HepG2 (cell line): Measurements from ENCODE around the gene GAD1. TPM values are rescaled to one million over a fixed set of nuclear protein-coding genes. Genes with fewer than 3 reads are reported as not detected.

Experiments
- ATAC-seq: fragments of 200-7000 bp; cut with Tn5 transposase; 3 replicates; pipeline ENCODE4 v1.9.1; 2020; ENCODE audit warnings: mild to moderate bottlenecking, moderate library complexity
- BruUV-seq: library from RNA; stranded (reverse); fragments of 400-500 nt; replicated peaks from 2 replicates; lab custom pipeline; 2021; lab: Mats Ljungman, UMichigan
- CTCF ChIA-PET: fragments of 300-600 bp; formaldehyde crosslinking; extraction: SDS; loops from one replicate; lab custom pipeline; 2021; ENCODE audit warnings: low total read pairs, inconsistent platforms, low intra/inter-chr PET ratio; lab: Yijun Ruan, JAX
- POLR2A ChIA-PET: fragments of 350-600 bp; sonication (Branson Sonifier 250); formaldehyde crosslinking; loops from one replicate; lab custom pipeline; 2020; ENCODE audit warnings: antibody characterized with exemption, inconsistent platforms; lab: Yijun Ruan, JAX
- DNase-seq: peaks from one replicate; pipeline ENCODE4 v3.0.0-alpha.2; 2015; ENCODE audit warnings: low spot score
- FAIRE-seq: peaks from 3 replicates; lab custom pipeline; 2011; peaks lifted over from hg19 to GRCh38; lab: Jason Lieb, UNC
- H2AFZ ChIP-seq: one replicate; pipeline ENCODE4 v1.6.1; 2011; ENCODE audit warnings: low read length, inconsistent platforms
- H3K27ac ChIP-seq: fragments of 300-600 bp; 3 replicates; pipeline ENCODE4 v1.8.0; 2011; ENCODE audit warnings: mixed run types, mild to moderate bottlenecking, mixed read lengths, low read length, inconsistent platforms; ENCODE audit not compliant: insufficient read depth; ENCODE audit errors: extremely low read length
- H3K27me3 ChIP-seq, 2 experiments: fragments of 200-600 bp in 1 of 2; 2 replicates in 1 of 2; 3 replicates in 1 of 2; pipeline versions ENCODE4 v1.6.0 to v1.8.0; 2011; ENCODE audit warnings: low read length in 2 of 2, mild to moderate bottlenecking in 2 of 2, moderate library complexity in 2 of 2, inconsistent platforms in 1 of 2; ENCODE audit not compliant: insufficient read depth in 2 of 2, control insufficient read depth in 1 of 2
- H3K36me3 ChIP-seq, 2 experiments: fragments of 200-600 bp in 1 of 2; replicated peaks in 1 of 2; 2 replicates in 1 of 2; 3 replicates in 1 of 2; pipeline versions ENCODE4 v1.5.1 to v1.8.0; 2011; ENCODE audit warnings: low read length in 2 of 2, inconsistent platforms in 1 of 2; ENCODE audit not compliant: insufficient read depth in 2 of 2, control insufficient read depth in 1 of 2
- H3K4me1 ChIP-seq: 2 replicates; pipeline ENCODE4 v1.5.1; 2012; ENCODE audit warnings: low read length, inconsistent platforms; ENCODE audit not compliant: insufficient read depth
- H3K4me2 ChIP-seq: 2 replicates; pipeline ENCODE4 v1.6.0; 2011; ENCODE audit warnings: low read depth, low read length, inconsistent platforms
- H3K4me3 ChIP-seq, 3 experiments: fragments of 200-600 bp in 1 of 3; sonication (generic), shearing (Covaris generic) in 1 of 3; replicated peaks in 1 of 3; 2 replicates each; pipeline ENCODE4 v1.5.1; 2011 to 2016; ENCODE audit warnings: low read length in 3 of 3, inconsistent platforms in 2 of 3, low read depth in 2 of 3, mild to moderate bottlenecking in 2 of 3, control low read depth in 1 of 3, mixed read lengths in 1 of 3; ENCODE audit not compliant: insufficient read depth in 1 of 3
- H3K79me2 ChIP-seq: one replicate; pipeline ENCODE4 v1.6.1; 2011; ENCODE audit warnings: low read length, inconsistent platforms; ENCODE audit not compliant: insufficient read depth
- H3K9ac ChIP-seq: 2 replicates; pipeline ENCODE4 v1.6.0; 2011; ENCODE audit warnings: mild to moderate bottlenecking, low read depth, low read length, inconsistent platforms; ENCODE audit not compliant: insufficient read depth
- H3K9me3 ChIP-seq: 2 replicates; pipeline ENCODE4 v1.5.1; 2012; ENCODE audit warnings: mild to moderate bottlenecking, low read length
- H4K20me1 ChIP-seq: 2 replicates; pipeline ENCODE4 v1.6.0; 2011; ENCODE audit warnings: inconsistent platforms, mild to moderate bottlenecking, low read length, moderate library complexity; ENCODE audit not compliant: insufficient read depth
- ADNP ChIP-seq: sonication (generic); formaldehyde crosslinking; IDR thresholded peaks from 2 replicates; pipeline ENCODE4 v1.4.0; 2020; ENCODE audit warnings: missing genetic modification reagents
- HDAC2 ChIP-seq: sonication (generic); formaldehyde crosslinking; IDR thresholded peaks from 2 replicates; pipeline ENCODE4 v1.4.0; 2020; ENCODE audit warnings: missing genetic modification reagents
- PAX8 ChIP-seq: sonication (generic); formaldehyde crosslinking; IDR thresholded peaks from 2 replicates; pipeline ENCODE4 v1.8.0; 2022; ENCODE audit warnings: mild to moderate bottlenecking, missing genetic modification reagents, borderline replicate concordance
- RAD21 ChIP-seq: fragments of 450-650 bp; formaldehyde crosslinking; IDR thresholded peaks from 2 replicates; pipeline ENCODE4 v1.5.0; 2020; ENCODE audit warnings: mild to moderate bottlenecking
- ZBTB3 ChIP-seq: sonication (generic); formaldehyde crosslinking; IDR thresholded peaks from 2 replicates; pipeline ENCODE4 v1.4.0; 2020; ENCODE audit warnings: low read depth, mild to moderate bottlenecking, moderate library complexity, missing genetic modification reagents, borderline replicate concordance
- ZNF619 ChIP-seq: sonication (generic); formaldehyde crosslinking; IDR thresholded peaks from 2 replicates; pipeline ENCODE4 v1.4.0; 2020; ENCODE audit warnings: mild to moderate bottlenecking, missing genetic modification reagents
- WGBS: methylation state at CpG from one replicate; pipeline ENCODE4 v1.1.6; 2017; ENCODE audit warnings: low lambda C conversion rate; 5-methylcytosine and 5-hydroxymethylcytosine counted together
- in situ Hi-C: cut with HindIII; loops from 2 replicates; pipeline ENCODE4 v1.10.0; 2017; ENCODE audit warnings: low pct_unique_long_range_greater_than_20kb; ENCODE audit not compliant: extremely low pct_ligation_motif_present
- intact Hi-C: fragments of 100-400 bp; cut with micrococcal nuclease; formaldehyde crosslinking; loops from one replicate; pipeline ENCODE4 v1.10.0; 2022; ENCODE audit not compliant: unreplicated experiment
- polyA plus RNA-seq, 8 experiments: library from polyadenylated mRNA; depleted of rRNA in 3 of 8; stranded (reverse) in 7 of 8; unstranded in 1 of 8; fragments of >200 nt; fragmentation: Illumina TruSeq in 4 of 8; extraction: Trizol in 4 of 8; gene quantifications; 2 replicates each; pipeline versions ENCODE4 v1.2.1 to v1.2.3, GENCODE V29; 2011 to 2016; ENCODE audit warnings: low read depth in 4 of 8, missing spikeins in 1 of 8, mixed read lengths in 1 of 8; ENCODE audit not compliant: insufficient read depth in 1 of 8
- total RNA-seq, 5 experiments: library from RNA; depleted of rRNA; stranded (reverse); fragments of >200 nt; fragmentation: Illumina TruSeq; extraction: Trizol; gene quantifications; 2 replicates each; pipeline ENCODE4 v1.2.3, GENCODE V29; 2016; ENCODE audit warnings: low read depth in 1 of 5
- TF ChIP-seq, protein P1 (sequence below): sonication (generic); formaldehyde crosslinking; IDR thresholded peaks from 2 replicates; pipeline ENCODE4 v1.5.0; 2020; ENCODE audit warnings: mild to moderate bottlenecking, missing genetic modification reagents, borderline replicate concordance
- TF ChIP-seq, protein P2 (sequence below): IDR thresholded peaks from 2 replicates; pipeline ENCODE4 v1.6.1; 2012; ENCODE audit warnings: low read depth, low read length, improper control_type of control experiment
- TF ChIP-seq, protein P3 (sequence below): sonication (generic); formaldehyde crosslinking; IDR thresholded peaks from 2 replicates; pipeline ENCODE4 v1.5.1; 2020; ENCODE audit warnings: mild to moderate bottlenecking, missing genetic modification reagents, moderate library complexity
- TF ChIP-seq, protein P4 (sequence below): conservative IDR thresholded peaks from 2 replicates; pipeline ENCODE4 v1.6.1; 2018; ENCODE audit warnings: missing genetic modification reagents

The GAD1 gene
- total and polyA plus RNA-seq, 2 of the 13 experiments (the other 11 are each of a cell fraction or from before 2014, with no cell fraction given), result 0.09 to 0.13 TPM

GRCh38 chr2:170830166-170830565, 13.5 kb downstream of the GAD1 start (continued):
- TF ChIP-seq ZBTB3, result no peak
- TF ChIP-seq HDAC2, result no peak

- H4K20me1 ChIP-seq, result no peaks in the 10 kb centered on the region
- in situ Hi-C loops (no loop called here), intact Hi-C loops (no loop called here)
- H3K27me3 ChIP-seq, result no peaks in the 10 kb centered on the region
- no peak overlapping the region for H3K4me3 ChIP-seq
- no peaks in the 10 kb centered on the region for H3K79me2 ChIP-seq
- H3K4me2 ChIP-seq, result no peak overlapping the region
- BruUV-seq, result no TSS peak
- ATAC-seq, result no peak
- no peak for DNase-seq
- no peak overlapping the region for H3K27ac ChIP-seq
- no peak overlapping the region for H2AFZ ChIP-seq
- 29% methylated on average over 4 of the region's 4 CpGs for WGBS
- ChIA-PET POLR2A (no interaction called here), CTCF (no interaction called here)
- no peaks in the 10 kb centered on the region for H3K9me3 ChIP-seq
- no peaks in the 10 kb centered on the region for H3K4me1 ChIP-seq
- H3K9ac ChIP-seq, result no peak overlapping the region
- H3K36me3 ChIP-seq, result no peaks in the 10 kb centered on the region
- no peak for FAIRE-seq
- TF ChIP-seq, protein P1, sequence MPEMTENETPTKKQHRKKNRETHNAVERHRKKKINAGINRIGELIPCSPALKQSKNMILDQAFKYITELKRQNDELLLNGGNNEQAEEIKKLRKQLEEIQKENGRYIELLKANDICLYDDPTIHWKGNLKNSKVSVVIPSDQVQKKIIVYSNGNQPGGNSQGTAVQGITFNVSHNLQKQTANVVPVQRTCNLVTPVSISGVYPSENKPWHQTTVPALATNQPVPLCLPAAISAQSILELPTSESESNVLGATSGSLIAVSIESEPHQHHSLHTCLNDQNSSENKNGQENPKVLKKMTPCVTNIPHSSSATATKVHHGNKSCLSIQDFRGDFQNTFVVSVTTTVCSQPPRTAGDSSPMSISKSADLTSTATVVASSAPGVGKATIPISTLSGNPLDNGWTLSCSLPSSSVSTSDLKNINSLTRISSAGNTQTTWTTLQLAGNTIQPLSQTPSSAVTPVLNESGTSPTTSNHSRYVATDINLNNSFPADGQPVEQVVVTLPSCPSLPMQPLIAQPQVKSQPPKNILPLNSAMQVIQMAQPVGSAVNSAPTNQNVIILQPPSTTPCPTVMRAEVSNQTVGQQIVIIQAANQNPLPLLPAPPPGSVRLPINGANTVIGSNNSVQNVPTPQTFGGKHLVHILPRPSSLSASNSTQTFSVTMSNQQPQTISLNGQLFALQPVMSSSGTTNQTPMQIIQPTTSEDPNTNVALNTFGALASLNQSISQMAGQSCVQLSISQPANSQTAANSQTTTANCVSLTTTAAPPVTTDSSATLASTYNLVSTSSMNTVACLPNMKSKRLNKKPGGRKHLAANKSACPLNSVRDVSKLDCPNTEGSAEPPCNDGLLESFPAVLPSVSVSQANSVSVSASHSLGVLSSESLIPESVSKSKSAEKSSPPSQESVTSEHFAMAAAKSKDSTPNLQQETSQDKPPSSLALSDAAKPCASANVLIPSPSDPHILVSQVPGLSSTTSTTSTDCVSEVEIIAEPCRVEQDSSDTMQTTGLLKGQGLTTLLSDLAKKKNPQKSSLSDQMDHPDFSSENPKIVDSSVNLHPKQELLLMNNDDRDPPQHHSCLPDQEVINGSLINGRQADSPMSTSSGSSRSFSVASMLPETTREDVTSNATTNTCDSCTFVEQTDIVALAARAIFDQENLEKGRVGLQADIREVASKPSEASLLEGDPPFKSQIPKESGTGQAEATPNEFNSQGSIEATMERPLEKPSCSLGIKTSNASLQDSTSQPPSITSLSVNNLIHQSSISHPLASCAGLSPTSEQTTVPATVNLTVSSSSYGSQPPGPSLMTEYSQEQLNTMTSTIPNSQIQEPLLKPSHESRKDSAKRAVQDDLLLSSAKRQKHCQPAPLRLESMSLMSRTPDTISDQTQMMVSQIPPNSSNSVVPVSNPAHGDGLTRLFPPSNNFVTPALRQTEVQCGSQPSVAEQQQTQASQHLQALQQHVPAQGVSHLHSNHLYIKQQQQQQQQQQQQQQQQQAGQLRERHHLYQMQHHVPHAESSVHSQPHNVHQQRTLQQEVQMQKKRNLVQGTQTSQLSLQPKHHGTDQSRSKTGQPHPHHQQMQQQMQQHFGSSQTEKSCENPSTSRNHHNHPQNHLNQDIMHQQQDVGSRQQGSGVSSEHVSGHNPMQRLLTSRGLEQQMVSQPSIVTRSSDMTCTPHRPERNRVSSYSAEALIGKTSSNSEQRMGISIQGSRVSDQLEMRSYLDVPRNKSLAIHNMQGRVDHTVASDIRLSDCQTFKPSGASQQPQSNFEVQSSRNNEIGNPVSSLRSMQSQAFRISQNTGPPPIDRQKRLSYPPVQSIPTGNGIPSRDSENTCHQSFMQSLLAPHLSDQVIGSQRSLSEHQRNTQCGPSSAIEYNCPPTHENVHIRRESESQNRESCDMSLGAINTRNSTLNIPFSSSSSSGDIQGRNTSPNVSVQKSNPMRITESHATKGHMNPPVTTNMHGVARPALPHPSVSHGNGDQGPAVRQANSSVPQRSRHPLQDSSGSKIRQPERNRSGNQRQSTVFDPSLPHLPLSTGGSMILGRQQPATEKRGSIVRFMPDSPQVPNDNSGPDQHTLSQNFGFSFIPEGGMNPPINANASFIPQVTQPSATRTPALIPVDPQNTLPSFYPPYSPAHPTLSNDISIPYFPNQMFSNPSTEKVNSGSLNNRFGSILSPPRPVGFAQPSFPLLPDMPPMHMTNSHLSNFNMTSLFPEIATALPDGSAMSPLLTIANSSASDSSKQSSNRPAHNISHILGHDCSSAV, result no peak
- no peak for TF ChIP-seq RAD21 (CRISPR knock-in tag)
- TF ChIP-seq ZNF619 (CRISPR knock-in tag), result no peak
- no peak for TF ChIP-seq ADNP
- TF ChIP-seq, protein P2, sequence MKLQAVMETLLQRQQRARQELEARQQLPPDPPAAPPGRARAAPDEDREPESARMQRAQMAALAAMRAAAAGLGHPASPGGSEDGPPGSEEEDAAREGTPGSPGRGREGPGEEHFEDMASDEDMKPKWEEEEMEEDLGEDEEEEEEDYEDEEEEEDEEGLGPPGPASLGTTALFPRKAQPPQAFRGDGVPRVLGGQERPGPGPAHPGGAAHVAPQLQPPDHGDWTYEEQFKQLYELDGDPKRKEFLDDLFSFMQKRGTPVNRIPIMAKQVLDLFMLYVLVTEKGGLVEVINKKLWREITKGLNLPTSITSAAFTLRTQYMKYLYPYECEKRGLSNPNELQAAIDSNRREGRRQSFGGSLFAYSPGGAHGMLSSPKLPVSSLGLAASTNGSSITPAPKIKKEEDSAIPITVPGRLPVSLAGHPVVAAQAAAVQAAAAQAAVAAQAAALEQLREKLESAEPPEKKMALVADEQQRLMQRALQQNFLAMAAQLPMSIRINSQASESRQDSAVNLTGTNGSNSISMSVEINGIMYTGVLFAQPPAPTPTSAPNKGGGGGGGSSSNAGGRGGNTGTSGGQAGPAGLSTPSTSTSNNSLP, result no peak
- TF ChIP-seq, protein P3, sequence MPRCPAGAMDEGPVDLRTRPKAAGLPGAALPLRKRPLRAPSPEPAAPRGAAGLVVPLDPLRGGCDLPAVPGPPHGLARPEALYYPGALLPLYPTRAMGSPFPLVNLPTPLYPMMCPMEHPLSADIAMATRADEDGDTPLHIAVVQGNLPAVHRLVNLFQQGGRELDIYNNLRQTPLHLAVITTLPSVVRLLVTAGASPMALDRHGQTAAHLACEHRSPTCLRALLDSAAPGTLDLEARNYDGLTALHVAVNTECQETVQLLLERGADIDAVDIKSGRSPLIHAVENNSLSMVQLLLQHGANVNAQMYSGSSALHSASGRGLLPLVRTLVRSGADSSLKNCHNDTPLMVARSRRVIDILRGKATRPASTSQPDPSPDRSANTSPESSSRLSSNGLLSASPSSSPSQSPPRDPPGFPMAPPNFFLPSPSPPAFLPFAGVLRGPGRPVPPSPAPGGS (CRISPR knock-in tag), result no peak
- TF ChIP-seq PAX8 (CRISPR knock-in tag), result no peak
- TF ChIP-seq, protein P4, sequence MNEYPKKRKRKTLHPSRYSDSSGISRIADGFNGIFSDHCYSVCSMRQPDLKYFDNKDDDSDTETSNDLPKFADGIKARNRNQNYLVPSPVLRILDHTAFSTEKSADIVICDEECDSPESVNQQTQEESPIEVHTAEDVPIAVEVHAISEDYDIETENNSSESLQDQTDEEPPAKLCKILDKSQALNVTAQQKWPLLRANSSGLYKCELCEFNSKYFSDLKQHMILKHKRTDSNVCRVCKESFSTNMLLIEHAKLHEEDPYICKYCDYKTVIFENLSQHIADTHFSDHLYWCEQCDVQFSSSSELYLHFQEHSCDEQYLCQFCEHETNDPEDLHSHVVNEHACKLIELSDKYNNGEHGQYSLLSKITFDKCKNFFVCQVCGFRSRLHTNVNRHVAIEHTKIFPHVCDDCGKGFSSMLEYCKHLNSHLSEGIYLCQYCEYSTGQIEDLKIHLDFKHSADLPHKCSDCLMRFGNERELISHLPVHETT (CRISPR knock-in tag), result no peak
Observed at GRCh38 chr2:170831115-170831514, 14.4 kb downstream of the GAD1 start.
